ENCODE measurements around the gene SHC3.

SHC3 gene

DNA sequence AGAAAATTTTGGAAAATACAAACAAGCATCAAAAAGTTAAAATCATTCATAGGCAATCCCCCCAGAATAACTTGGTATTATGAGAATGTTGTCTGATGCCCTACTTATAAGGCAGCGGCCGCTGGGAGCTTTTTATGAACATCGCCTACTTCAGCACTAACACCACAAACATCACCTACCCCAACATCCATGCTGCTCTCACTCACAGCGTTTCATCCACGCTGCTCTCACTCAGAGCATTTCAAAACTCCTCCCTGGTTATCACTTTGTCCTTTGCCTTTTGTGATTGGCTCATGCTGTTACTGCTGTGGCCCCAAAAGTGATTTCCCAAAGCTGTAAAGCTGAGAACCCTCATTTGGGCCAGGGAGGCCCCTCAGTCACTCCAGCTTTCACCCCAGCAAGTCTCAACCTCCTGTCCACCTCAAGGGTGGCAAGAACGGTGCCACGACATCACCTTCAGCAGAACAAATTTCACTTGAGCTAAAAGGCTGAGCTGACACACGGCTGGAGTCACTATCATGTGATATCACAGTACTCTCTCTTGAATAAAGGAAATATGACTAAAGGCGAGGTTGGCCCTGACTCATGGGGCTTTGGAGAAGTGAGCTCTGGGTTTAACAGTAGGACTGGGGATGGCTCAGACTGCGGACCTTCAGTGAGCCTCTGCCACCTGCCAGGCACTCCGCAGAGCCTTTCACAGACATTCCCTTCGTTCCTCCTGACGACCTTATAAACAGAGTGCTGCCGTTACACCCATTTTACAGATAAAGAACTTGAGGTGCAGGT is 25.2 kb downstream of the SHC3 start:
- ATAC-seq = peak; percentile 88 to 90

DNA sequence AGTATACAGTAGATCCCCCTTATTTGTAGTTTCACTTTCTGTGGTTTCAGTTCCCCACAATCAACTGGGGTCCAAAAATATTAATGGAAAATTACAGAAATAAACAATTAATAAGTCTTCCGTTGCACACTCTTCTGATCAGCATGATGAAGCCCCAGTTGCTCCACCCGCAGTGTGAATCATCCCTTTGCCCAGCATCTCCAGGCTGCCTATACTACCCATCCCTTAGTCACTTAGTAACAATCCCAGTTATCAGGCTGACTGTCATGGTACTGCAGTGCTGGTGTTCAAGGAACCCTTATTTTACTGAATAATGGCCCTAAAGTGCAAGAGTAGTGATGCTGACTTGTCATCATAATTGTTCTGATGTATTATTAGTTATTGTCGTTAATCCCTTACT is 28.9 kb downstream of the SHC3 start:
- no peak for ATAC-seq

DNA sequence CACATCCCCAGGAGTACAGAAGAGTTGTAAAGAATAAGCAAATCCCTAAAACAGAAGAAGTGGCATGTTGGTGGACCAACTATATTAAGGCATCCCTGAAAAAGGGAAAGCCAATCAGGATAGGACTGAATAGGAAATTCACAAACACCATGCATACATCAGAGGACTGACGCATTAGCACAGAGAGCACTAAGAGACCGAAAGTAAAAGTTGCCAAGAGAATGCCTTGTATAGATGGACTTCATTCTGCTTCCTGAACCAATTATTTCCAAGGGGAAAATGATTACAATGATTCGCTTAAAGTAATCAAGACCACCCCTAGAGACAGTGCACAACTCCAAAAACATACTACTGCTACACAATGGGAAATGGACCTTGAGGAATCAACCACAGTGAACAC is 33.5 kb downstream of the SHC3 start:
- no peak for ATAC-seq

DNA sequence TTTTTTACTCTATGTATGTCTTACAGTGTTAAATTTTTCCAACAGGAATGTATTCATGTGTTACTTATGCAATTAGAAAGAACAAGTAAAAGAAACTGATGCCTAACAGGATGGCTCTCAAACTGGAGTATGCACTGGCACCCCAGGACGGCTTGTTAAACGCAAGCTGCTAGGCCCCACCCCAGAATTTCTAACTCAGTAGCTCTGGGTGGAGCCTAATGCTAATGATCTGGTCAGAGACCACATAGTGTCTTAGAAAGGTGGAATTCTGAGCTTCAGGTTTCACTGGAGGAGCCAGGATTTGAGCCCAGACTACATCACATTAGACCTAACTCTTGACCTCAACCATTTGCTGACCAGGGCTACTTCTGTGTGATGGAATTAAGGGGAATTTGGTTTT is 34.4 kb downstream of the SHC3 start:
- no peak for ATAC-seq

DNA sequence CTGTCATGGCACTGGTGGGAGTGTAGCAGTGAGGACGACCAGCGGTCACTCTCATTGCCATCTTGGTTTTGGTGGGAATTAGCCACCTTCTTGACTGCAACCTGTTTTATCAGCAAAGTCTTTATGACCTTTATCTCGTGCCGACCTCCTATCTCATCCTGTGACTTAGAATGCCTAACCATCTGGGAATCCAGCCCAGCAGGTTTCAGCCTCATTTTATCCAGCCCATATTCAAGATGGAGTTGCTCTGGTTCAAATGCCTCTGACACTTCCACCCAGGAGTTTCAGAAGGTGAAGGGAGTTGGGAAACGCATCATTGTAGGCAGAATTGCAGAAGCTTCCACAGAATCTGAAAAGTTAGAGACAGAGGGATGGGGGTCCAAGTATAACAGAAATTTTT is 35.4 kb downstream of the SHC3 start:
- ATAC-seq = no peak

- no peak for ATAC-seq
Measured at GRCh38 chr9:89139455-89139854, 39.2 kb downstream of the SHC3 start.

DNA sequence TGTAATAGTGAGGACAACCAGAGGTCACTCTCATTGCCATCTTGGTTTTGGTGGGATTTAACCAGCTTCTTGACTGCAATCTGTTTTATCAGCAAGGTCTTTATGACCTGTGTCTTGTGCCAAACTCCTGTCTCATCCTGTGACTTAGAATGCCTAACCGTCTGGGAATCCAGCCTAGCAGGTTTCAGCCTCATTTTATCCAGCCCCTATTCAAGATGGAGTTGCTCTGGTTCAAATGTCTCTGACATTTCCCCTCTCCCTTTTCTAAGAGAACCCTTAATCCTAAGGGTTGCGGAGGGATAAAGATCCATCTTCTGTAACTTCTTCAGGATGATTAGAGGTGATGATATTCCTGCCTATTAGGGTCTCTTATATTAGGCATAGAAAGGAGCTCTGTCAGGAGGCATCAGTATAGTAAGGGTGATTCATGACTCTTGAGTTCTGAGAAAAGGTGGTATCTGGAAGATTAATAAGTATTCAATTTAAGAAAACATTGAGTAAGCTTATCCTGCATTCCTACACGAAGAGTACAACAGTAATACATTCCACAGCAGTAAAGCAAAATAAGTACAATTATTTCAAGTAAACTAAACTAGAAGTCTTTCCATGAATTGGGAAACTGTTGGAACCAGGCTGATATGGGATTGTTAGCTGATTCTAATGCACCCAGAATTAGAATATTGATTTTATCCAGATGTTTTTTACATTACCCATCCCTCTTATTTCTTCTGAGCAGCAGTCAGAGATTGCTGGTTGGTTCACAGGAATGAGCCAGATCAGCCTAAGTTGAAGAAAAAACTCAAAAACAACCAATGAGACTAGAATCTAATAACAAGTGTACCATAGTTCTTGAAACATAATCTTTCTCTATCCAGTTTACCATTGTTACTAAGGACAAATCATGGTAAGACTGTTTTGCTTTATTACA is 39.9 kb downstream of the SHC3 start:
- ATAC-seq = no peak

DNA sequence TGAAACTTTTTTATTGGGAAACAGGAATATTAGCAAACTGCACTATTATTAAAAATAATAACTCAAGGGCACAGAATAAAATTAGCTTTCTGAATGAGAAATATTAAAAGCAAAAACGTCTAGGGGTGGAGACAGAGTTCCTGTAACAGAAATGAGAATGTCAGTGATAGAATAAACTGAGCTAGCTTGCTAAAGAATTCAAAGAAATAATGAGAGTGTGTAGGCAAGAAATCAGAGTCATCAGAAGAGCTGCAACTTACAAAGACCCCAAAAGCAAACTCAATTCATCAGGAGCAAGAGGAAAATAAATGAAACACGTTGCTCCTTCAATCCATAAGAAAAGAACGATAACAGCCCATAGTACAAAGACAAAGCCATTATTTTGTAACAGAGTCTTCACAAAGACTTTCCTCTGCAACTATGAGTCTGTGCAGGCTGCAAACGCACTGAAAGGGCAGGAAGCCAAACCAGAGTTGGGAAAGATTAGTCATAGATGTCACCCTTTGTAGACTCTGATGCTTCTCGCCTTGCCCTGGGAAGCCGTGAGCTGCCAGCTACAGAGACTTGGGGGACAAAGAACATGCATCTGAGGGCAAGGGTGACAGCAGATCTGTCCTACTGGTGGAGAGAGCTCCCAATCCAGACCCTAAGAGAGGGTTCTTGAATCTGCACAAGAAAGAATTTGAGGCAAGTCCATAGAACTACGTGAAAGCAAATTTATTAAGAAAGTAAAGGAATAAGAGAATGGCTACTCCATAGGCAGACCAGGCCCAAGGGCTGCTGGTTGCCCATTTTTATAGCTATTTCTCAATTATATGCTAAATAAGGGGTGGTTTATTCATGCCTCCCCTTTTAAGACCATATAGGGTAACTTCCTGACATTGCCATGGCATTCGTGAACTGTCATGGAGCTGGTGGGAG is 40.8 kb downstream of the SHC3 start:
- ATAC-seq = peak in 1 of 2 donors; percentile 17

GRCh38 chr9:89135591-89136166 is 42.9 kb downstream of the SHC3 start:
- ATAC-seq = no peak

- ATAC-seq = no peak
Measured at GRCh38 chr9:89134709-89135108, 43.9 kb downstream of the SHC3 start.

GRCh38 chr9:89122949-89123348 is 55.7 kb downstream of the SHC3 start:
- ATAC-seq = no peak

DNA sequence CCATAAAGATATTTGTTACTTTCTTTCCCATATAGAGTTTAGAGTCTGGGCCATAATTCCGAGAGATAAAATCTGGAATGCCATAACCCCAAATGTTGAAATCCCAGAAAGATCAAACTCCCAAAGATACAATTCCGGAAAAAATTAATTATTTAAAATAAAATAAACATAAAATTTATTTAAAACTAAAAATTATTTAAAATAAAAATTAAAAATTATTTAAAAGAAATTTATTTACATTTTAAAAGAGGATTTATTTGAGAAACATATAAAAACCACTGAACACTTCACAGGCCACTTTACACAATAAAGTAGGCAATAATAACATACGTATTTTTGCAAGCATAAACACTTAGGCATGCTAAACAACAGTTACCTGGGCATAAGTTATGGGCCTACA is 57.9 kb downstream of the SHC3 start:
- ATAC-seq = no peak

- ATAC-seq = no peak
Measured at GRCh38 chr9:89116805-89117192, 61.8 kb downstream of the SHC3 start.

GRCh38 chr9:89116064-89116804 is 62.4 kb downstream of the SHC3 start:
- ATAC-seq = no peak

DNA sequence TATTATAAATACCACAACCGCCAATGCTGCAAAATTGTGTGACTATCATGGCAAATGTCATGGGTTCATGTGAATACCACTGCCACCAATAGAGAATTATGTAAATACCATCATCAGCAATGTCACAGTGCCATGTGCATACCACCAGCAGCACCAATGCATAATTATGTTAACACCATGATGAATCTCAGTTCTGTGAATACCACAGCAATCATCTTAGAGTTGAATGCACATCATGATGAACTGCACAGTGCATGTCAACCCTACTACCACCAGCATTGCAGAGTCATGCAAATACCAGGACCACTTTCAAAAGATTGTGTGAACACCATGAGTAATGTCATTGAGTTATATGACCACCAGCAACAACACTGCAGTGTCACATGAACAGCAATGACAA is 63.2 kb downstream of the SHC3 start:
- ATAC-seq = no peak

DNA sequence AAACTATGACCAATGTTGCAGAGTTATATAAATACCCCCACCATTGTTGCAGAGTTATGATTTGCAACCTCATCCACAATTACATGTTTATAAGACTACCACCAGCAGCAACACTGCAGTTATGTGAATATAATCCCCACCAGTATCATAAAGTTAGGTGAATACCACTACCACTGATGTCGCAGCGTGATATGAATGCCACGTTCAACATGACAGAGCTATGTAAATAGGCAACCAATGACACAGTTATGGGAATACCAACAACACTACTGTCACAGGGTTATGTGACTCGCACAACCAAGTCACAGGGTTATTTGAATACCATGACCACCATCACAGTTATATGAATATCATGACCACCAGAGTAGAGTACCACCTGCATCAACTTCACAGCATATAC is 63.9 kb downstream of the SHC3 start:
- ATAC-seq = peak in 1 of 2 donors; percentile 17

- no peak for ATAC-seq
Measured at GRCh38 chr9:89113851-89114250, 64.8 kb downstream of the SHC3 start.

- no peak for ATAC-seq
Measured at GRCh38 chr9:89112243-89112642, 66.4 kb downstream of the SHC3 start.

GRCh38 chr9:89109666-89110065 is 69.0 kb downstream of the SHC3 start:
- no peak for ATAC-seq

- no peak for ATAC-seq
Measured at GRCh38 chr9:89107406-89107805, 71.2 kb downstream of the SHC3 start.

- ATAC-seq = no peak
Measured at GRCh38 chr9:89106224-89106851, 72.3 kb downstream of the SHC3 start.

Measured in activated CD4-positive, CD25-positive, alpha-beta regulatory T cell treated with anti-CD3 and anti-CD28 coated beads, Interleukin-2, amount 50 U/mL, for 24 hours (primary cell).